A549 (cell line): Measurements from ENCODE around the gene FRY. TPM values are rescaled to one million over a fixed set of nuclear protein-coding genes. Genes with fewer than 3 reads are reported as not detected.

Experiments used
- ATAC-seq, 2 experiments: fragments of 200-7000 bp in 1 of 2; fragments of >200 bp in 1 of 2; cut with Nextera tagmentation in 1 of 2; cut with Tn5 transposase in 1 of 2; 3 replicates each; pipeline versions ENCODE4 v1.8.0 to v1.9.1; 2018 to 2020; ENCODE audit warnings: mild to moderate bottlenecking in 1 of 2, moderate library complexity in 1 of 2
- CTCF ChIA-PET: fragments of 300-600 bp; sonication (Branson Sonifier 250); formaldehyde crosslinking; extraction: SDS; loops from one replicate; lab custom pipeline; 2021; ENCODE audit warnings: antibody characterized with exemption, inconsistent platforms; lab: Yijun Ruan, JAX
- POLR2A ChIA-PET: fragments of 350-600 bp; formaldehyde crosslinking; extraction: SDS; loops from one replicate; lab custom pipeline; 2021; ENCODE audit warnings: antibody characterized with exemption, inconsistent platforms; lab: Yijun Ruan, JAX
- DNase-seq, 2 experiments: peaks; one replicate each; pipeline versions ENCODE4 v3.0.0 to v3.0.0-alpha.2; 2011 to 2016; ENCODE audit warnings: low read depth in 1 of 2, low spot score in 1 of 2
- FAIRE-seq: peaks from 2 replicates; lab custom pipeline; 2011; peaks lifted over from hg19 to GRCh38; lab: Jason Lieb, UNC
- H3K27ac ChIP-seq, 2 experiments: fragments of >200 bp; sonication (Bioruptor Twin); formaldehyde crosslinking; 3 replicates each; pipeline ENCODE4 v1.5.1; 2016 to 2017
- H3K4me1 ChIP-seq: fragments of >200 bp; sonication (Bioruptor Twin); formaldehyde crosslinking; 3 replicates; pipeline ENCODE4 v1.6.1; 2016
- H3K4me2 ChIP-seq: fragments of >200 bp; sonication (Bioruptor Twin); formaldehyde crosslinking; 3 replicates; pipeline ENCODE4 v1.6.1; 2016
- H3K4me3 ChIP-seq: fragments of >200 bp; sonication (Bioruptor Twin); formaldehyde crosslinking; 3 replicates; pipeline ENCODE4 v1.5.1; 2016
- H3K9me3 ChIP-seq: fragments of >200 bp; sonication (Bioruptor Twin); formaldehyde crosslinking; 3 replicates; pipeline ENCODE4 v1.6.1; 2016
- BHLHE40 ChIP-seq: IDR thresholded peaks from 2 replicates; pipeline ENCODE4 v1.6.1; 2012; ENCODE audit warnings: low read depth, low read length, inconsistent platforms
- CBX8 ChIP-seq: fragments of 200-600 bp; sonication (generic); IDR thresholded peaks from 2 replicates; pipeline ENCODE4 v1.6.1; 2016
- CEBPB ChIP-seq, 2 experiments: fragments of >200 bp in 1 of 2; sonication (Bioruptor Twin) in 1 of 2; formaldehyde crosslinking in 1 of 2; IDR thresholded peaks; 2 replicates each; pipeline ENCODE4 v1.6.1; 2012 to 2016
- CHD4 ChIP-seq: fragments of 200-600 bp; sonication (generic); IDR thresholded peaks from 2 replicates; pipeline ENCODE4 v1.6.1; 2016; ENCODE audit warnings: antibody characterized with exemption, mild to moderate bottlenecking, borderline replicate concordance
- ESRRA ChIP-seq: fragments of 150-350 bp; IDR thresholded peaks from 2 replicates; pipeline ENCODE4 v1.6.1; 2014; ENCODE audit warnings: mild to moderate bottlenecking, low read length, borderline replicate concordance
- GATA3 ChIP-seq: IDR thresholded peaks from 2 replicates; pipeline ENCODE4 v1.6.1; 2012; ENCODE audit warnings: borderline replicate concordance
- HDAC2 ChIP-seq: fragments of 200-600 bp; sonication (generic); IDR thresholded peaks from 2 replicates; pipeline ENCODE4 v1.6.1; 2016
- HOXB13 ChIP-seq: fragments of 250-450 bp; sonication (Bioruptor Pico); IDR thresholded peaks from 2 replicates; pipeline ENCODE4 v1.5.0; 2020; ENCODE audit warnings: low read depth, mild to moderate bottlenecking, moderate library complexity
- JUN ChIP-seq, 2 experiments: fragments of >200 bp; sonication (Bioruptor Twin); formaldehyde crosslinking; IDR thresholded peaks; 2 replicates in 1 of 2; 3 replicates in 1 of 2; pipeline ENCODE4 v1.6.1; 2016 to 2017
- MAZ ChIP-seq: fragments of 150-350 bp; IDR thresholded peaks from 2 replicates; pipeline ENCODE4 v1.6.1; 2014; ENCODE audit warnings: antibody characterized with exemption, low read depth, low read length, borderline replicate concordance
- SMC3 ChIP-seq: fragments of >200 bp; sonication (Bioruptor Twin); formaldehyde crosslinking; IDR thresholded peaks from 3 replicates; pipeline ENCODE4 v1.6.1; 2018; ENCODE audit warnings: inconsistent platforms
- SREBF2 ChIP-seq: fragments of 450-650 bp; IDR thresholded peaks from 2 replicates; pipeline ENCODE4 v1.6.1; 2014; ENCODE audit warnings: mild to moderate bottlenecking, moderate library complexity
- TFCP2L1 ChIP-seq: fragments of 250-450 bp; sonication (Bioruptor Pico); IDR thresholded peaks from 2 replicates; pipeline ENCODE4 v1.5.0; 2021; ENCODE audit warnings: mild to moderate bottlenecking
- TP53 ChIP-seq: fragments of 250-450 bp; sonication (Bioruptor Pico); IDR thresholded peaks from 2 replicates; pipeline ENCODE4 v1.5.0; 2021; ENCODE audit warnings: mild to moderate bottlenecking, moderate library complexity
- ZC3H11A ChIP-seq: fragments of 450-650 bp; IDR thresholded peaks from 2 replicates; pipeline ENCODE4 v1.6.1; 2014; ENCODE audit warnings: antibody characterized with exemption, mild to moderate bottlenecking
- ZNF302 ChIP-seq: fragments of 250-450 bp; sonication (Bioruptor Pico); IDR thresholded peaks from 2 replicates; pipeline ENCODE4 v1.9.0; 2021; ENCODE audit warnings: inconsistent platforms, mild to moderate bottlenecking, moderate library complexity
- WGBS: methylation state at CpG from one replicate; pipeline ENCODE4 v1.1.6; 2017; ENCODE audit errors: missing lambda C conversion rate; 5-methylcytosine and 5-hydroxymethylcytosine counted together
- polyA plus RNA-seq, 4 experiments: library from polyadenylated mRNA; depleted of rRNA in 3 of 4; stranded (reverse); fragments of >200 nt; fragmentation: RNase III in 1 of 4; extraction: RNeasy Plus Mini Kit Qiagen cat#74134 plus additional on column Dnase treatment in 1 of 4; gene quantifications; 2 replicates in 3 of 4; 3 replicates in 1 of 4; pipeline ENCODE4 v1.2.3, GENCODE V29; 2011 to 2017
- TF ChIP-seq, protein P1 (sequence below): IDR thresholded peaks from 2 replicates; pipeline ENCODE4 v1.6.1; 2012
- TF ChIP-seq, protein P2 (sequence below): fragments of >200 bp; sonication (Bioruptor Twin); formaldehyde crosslinking; IDR thresholded peaks from 3 replicates; pipeline ENCODE4 v1.5.1; 2016
- TF ChIP-seq, protein P3 (sequence below): fragments of >200 bp; sonication (Bioruptor Twin); formaldehyde crosslinking; IDR thresholded peaks from 2 replicates; pipeline ENCODE4 v1.6.1; 2016
- TF ChIP-seq, protein P4 (sequence below): fragments of 450-650 bp; IDR thresholded peaks from 2 replicates; pipeline ENCODE4 v1.6.1; 2014; ENCODE audit warnings: antibody characterized with exemption
- TF ChIP-seq, protein P5 (sequence below): IDR thresholded peaks from 2 replicates; pipeline ENCODE4 v1.6.1; 2012; ENCODE audit warnings: low read depth, borderline replicate concordance

FRY gene
- polyA plus RNA-seq, 2 of the 4 experiments (the other 2 are of a cell fraction), result 0.08 to 0.26 TPM

DNA sequence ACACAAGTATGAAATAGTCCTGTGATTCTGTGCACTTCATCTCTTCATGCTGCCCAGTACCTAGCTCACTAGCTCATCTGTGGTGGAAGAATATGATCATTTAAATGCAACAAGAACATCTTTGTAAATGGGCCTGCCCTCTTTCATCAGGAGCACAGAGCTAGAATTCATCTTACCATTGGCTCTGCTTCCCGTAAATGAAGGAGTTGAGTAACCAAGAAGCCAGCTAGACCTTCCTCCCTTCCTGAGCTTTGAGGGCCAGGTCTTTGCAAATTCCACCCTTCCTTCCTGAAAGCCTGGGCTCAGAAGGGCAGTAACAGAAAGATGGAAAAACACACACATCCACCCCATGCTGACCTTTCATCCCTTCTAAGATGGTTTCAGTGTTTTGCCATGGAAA lies 82.0 kb downstream of the FRY start:
- Histone ChIP-seq H3K9me3 (no peaks in the 10 kb centered on the region), H3K4me3 (no peak overlapping the region), H3K4me1 (no peaks in the 10 kb centered on the region), H3K4me2 (no peak overlapping the region)
- WGBS, result 77% methylated on average over 1 of the region's 1 CpG
- POLR2A ChIA-PET, result no interaction called here
- no peak for FAIRE-seq
- TF ChIP-seq BHLHE40, result no peak
- no peak for TF ChIP-seq SREBF2
- TF ChIP-seq GATA3, result no peak
- TF ChIP-seq CBX8, result no peak
- TF ChIP-seq, protein P1, sequence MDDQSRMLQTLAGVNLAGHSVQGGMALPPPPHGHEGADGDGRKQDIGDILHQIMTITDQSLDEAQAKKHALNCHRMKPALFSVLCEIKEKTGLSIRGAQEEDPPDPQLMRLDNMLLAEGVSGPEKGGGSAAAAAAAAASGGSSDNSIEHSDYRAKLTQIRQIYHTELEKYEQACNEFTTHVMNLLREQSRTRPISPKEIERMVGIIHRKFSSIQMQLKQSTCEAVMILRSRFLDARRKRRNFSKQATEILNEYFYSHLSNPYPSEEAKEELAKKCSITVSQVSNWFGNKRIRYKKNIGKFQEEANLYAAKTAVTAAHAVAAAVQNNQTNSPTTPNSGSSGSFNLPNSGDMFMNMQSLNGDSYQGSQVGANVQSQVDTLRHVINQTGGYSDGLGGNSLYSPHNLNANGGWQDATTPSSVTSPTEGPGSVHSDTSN, result no peak
- TF ChIP-seq, protein P2, sequence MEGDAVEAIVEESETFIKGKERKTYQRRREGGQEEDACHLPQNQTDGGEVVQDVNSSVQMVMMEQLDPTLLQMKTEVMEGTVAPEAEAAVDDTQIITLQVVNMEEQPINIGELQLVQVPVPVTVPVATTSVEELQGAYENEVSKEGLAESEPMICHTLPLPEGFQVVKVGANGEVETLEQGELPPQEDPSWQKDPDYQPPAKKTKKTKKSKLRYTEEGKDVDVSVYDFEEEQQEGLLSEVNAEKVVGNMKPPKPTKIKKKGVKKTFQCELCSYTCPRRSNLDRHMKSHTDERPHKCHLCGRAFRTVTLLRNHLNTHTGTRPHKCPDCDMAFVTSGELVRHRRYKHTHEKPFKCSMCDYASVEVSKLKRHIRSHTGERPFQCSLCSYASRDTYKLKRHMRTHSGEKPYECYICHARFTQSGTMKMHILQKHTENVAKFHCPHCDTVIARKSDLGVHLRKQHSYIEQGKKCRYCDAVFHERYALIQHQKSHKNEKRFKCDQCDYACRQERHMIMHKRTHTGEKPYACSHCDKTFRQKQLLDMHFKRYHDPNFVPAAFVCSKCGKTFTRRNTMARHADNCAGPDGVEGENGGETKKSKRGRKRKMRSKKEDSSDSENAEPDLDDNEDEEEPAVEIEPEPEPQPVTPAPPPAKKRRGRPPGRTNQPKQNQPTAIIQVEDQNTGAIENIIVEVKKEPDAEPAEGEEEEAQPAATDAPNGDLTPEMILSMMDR, result no peak
- TF ChIP-seq ZC3H11A, result no peak
- no peak for TF ChIP-seq CEBPB (IDR thresholded peaks at IDR 0.05)
- no peak for TF ChIP-seq ESRRA
- TF ChIP-seq CHD4, result no peak
- TF ChIP-seq, protein P3, sequence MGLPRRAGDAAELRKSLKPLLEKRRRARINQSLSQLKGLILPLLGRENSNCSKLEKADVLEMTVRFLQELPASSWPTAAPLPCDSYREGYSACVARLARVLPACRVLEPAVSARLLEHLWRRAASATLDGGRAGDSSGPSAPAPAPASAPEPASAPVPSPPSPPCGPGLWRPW, result no peak
- TF ChIP-seq TP53 (CRISPR knock-in tag), result no peak
- TF ChIP-seq ZNF302 (CRISPR knock-in tag), result no peak
- TF ChIP-seq, protein P4, sequence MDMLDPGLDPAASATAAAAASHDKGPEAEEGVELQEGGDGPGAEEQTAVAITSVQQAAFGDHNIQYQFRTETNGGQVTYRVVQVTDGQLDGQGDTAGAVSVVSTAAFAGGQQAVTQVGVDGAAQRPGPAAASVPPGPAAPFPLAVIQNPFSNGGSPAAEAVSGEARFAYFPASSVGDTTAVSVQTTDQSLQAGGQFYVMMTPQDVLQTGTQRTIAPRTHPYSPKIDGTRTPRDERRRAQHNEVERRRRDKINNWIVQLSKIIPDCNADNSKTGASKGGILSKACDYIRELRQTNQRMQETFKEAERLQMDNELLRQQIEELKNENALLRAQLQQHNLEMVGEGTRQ, result no peak
- no peak for TF ChIP-seq MAZ
- TF ChIP-seq HDAC2, result no peak
- no peak for TF ChIP-seq JUN (IDR thresholded peaks at IDR 0.05)
- TF ChIP-seq, protein P5, sequence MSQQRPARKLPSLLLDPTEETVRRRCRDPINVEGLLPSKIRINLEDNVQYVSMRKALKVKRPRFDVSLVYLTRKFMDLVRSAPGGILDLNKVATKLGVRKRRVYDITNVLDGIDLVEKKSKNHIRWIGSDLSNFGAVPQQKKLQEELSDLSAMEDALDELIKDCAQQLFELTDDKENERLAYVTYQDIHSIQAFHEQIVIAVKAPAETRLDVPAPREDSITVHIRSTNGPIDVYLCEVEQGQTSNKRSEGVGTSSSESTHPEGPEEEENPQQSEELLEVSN, result no peak
- TF ChIP-seq, all 56 proteins: peak for 0
- no peak for ATAC-seq
- no peak for DNase-seq
- CTCF ChIA-PET, result no interaction called here
- no peak overlapping the region for H3K27ac ChIP-seq

DNA sequence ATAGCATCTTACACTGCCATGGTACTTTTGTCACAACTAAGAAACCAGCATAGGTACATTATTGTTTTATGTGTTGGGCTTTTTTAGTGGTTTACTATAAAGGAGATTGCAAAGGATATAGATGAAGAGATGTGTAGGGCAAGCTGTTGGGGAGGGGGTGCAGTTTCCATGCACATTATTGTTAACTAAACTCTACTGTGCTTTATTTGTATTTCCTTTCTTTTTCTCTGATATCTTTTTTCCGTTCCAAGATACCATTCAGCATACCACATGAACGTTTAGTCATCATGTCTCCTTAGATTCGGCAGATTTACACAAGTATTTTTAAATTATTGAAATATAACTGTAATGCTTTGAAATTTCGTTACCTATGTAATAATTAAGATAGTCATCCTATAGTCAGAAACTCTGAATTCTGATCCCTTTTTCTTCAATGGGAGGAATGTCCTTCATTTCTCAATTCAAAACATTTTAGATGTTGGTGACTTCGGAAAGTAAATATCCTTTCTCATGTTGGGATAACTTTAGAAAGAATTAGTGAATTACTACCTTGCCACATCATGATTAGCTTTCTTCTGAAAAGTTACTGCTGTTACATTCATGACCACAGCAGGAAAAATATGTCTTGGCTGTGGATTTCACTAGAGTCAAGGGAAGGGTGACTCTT lies 82.8 kb downstream of the FRY start:
- Histone ChIP-seq H3K4me2 (no peak overlapping the region), H3K4me1 (no peaks in the 10 kb centered on the region), H3K4me3 (no peak overlapping the region), H3K9me3 (no peaks in the 10 kb centered on the region), H3K27ac (no peak overlapping the region)
- ChIA-PET POLR2A (no interaction called here), CTCF (no interaction called here)
- ATAC-seq, result no peak
- no peak for FAIRE-seq
- no peak for DNase-seq
- 62% methylated on average over 5 of the region's 5 CpGs for WGBS
- TF ChIP-seq ESRRA, result no peak
- TF ChIP-seq ZNF302 (CRISPR knock-in tag), result no peak
- TF ChIP-seq, protein P3, result no peak
- TF ChIP-seq SMC3, result no peak
- no peak for TF ChIP-seq HOXB13 (CRISPR knock-in tag)
- TF ChIP-seq, protein P1, result no peak
- no peak for TF ChIP-seq TFCP2L1 (CRISPR knock-in tag)
